PC-3 (cell line): ENCODE data around the gene HES2. TPM values are rescaled to one million over a fixed set of nuclear protein-coding genes. Genes with fewer than 3 reads are reported as not detected.
"Not testable (repeated sequence)": the region's sequence is repeated elsewhere in the genome, so short reads cannot be mapped to it uniquely, and the experiment has no call there.

Source experiments
- ATAC-seq: fragments of 200-7000 bp; cut with Tn5 transposase; 2 replicates; pipeline ENCODE4 v1.9.1; 2020; ENCODE audit warnings: mild to moderate bottlenecking, moderate library complexity
- BruUV-seq: library from RNA; stranded (reverse); fragments of 400-500 nt; replicated peaks from 2 replicates; lab custom pipeline; 2021; lab: Mats Ljungman, UMichigan
- CTCF ChIA-PET: fragments of 300-600 bp; sonication (Branson Sonifier 250); formaldehyde crosslinking; loops from one replicate; lab custom pipeline; 2022; ENCODE audit warnings: antibody characterized with exemption; lab: Charles Lee
- POLR2A ChIA-PET: fragments of 300-600 bp; sonication (Branson Sonifier 250); formaldehyde crosslinking; loops from one replicate; lab custom pipeline; 2022; ENCODE audit warnings: antibody characterized with exemption; ENCODE audit not compliant: unreplicated experiment; lab: Charles Lee
- DNase-seq: peaks from one replicate; pipeline ENCODE4 v3.0.0-alpha.2; 2015
- H2AFZ ChIP-seq: fragments of 300-600 bp; sonication (generic); 2 replicates; pipeline ENCODE4 v1.6.0; 2016; ENCODE audit warnings: antibody characterized with exemption, low read length
- H3F3A ChIP-seq: fragments of 300-600 bp; sonication (generic); one replicate; pipeline ENCODE4 v1.6.0; 2017; ENCODE audit warnings: antibody characterized with exemption, low read length, control low read depth, mild to moderate bottlenecking; ENCODE audit not compliant: unreplicated experiment
- H3K27ac ChIP-seq: fragments of 300-600 bp; sonication (generic); 2 replicates; pipeline ENCODE4 v1.5.1; 2016; ENCODE audit warnings: mild to moderate bottlenecking, low read length
- H3K27me3 ChIP-seq: fragments of 300-600 bp; sonication (generic); 2 replicates; pipeline ENCODE4 v1.6.1; 2016; ENCODE audit warnings: low read length, mixed read lengths
- H3K36me3 ChIP-seq: fragments of 300-600 bp; sonication (generic); 2 replicates; pipeline ENCODE4 v1.6.1; 2016; ENCODE audit warnings: low read depth, mixed run types, low read length, mixed read lengths
- H3K4me1 ChIP-seq: fragments of 300-600 bp; sonication (generic); 2 replicates; pipeline ENCODE4 v1.5.1; 2016; ENCODE audit warnings: low read length; ENCODE audit not compliant: insufficient read depth
- H3K4me2 ChIP-seq: fragments of 300-600 bp; sonication (generic); 2 replicates; pipeline ENCODE4 v1.6.0; 2016; ENCODE audit warnings: low read length
- H3K4me3 ChIP-seq: fragments of 300-600 bp; sonication (generic); 2 replicates; pipeline ENCODE4 v1.5.1; 2016; ENCODE audit warnings: mild to moderate bottlenecking, low read length, mixed read lengths
- H3K79me2 ChIP-seq: fragments of 300-600 bp; sonication (generic); 2 replicates; pipeline ENCODE4 v1.6.1; 2017; ENCODE audit warnings: low read length, mixed read lengths
- H3K9ac ChIP-seq: fragments of 300-600 bp; sonication (generic); 2 replicates; pipeline ENCODE4 v1.6.0; 2016; ENCODE audit warnings: mild to moderate bottlenecking, low read length
- H3K9me2 ChIP-seq: fragments of 300-600 bp; sonication (generic); replicated peaks from 2 replicates; pipeline ENCODE4 v1.6.1; 2016; ENCODE audit warnings: mixed run types, low read length, mixed read lengths
- H3K9me3 ChIP-seq: fragments of 300-600 bp; sonication (generic); 2 replicates; pipeline ENCODE4 v1.6.1; 2016; ENCODE audit warnings: low read length, mixed read lengths
- H4K20me1 ChIP-seq: fragments of 300-600 bp; sonication (generic); 2 replicates; pipeline ENCODE4 v1.6.1; 2016; ENCODE audit warnings: low read length, mixed read lengths
- CTCF ChIP-seq: fragments of 300-600 bp; sonication (generic); conservative IDR thresholded peaks from 2 replicates; pipeline ENCODE4 v1.5.1; 2017; ENCODE audit warnings: antibody characterized with exemption, low read depth, mild to moderate bottlenecking, low read length
- EZH2 ChIP-seq: fragments of 300-600 bp; sonication (generic); IDR thresholded peaks from one replicate; pipeline ENCODE4 v1.6.1; 2017; ENCODE audit warnings: antibody characterized with exemption, mild to moderate bottlenecking, low read length; ENCODE audit not compliant: unreplicated experiment
- EZH2phosphoT487 ChIP-seq: fragments of 300-600 bp; sonication (generic); IDR thresholded peaks from 2 replicates; pipeline ENCODE4 v1.6.1; 2018; ENCODE audit warnings: mild to moderate bottlenecking, antibody characterized with exemption, low read length, borderline replicate concordance
- intact Hi-C: fragments of 100-400 bp; cut with micrococcal nuclease; formaldehyde crosslinking; loops from 2 replicates; pipeline ENCODE4 v1.9.0; 2023
- total RNA-seq: library from RNA; depleted of rRNA; stranded (reverse); fragments of >200 nt; gene quantifications from 2 replicates; pipeline ENCODE4 v1.2.3, GENCODE V29; 2014

HES2 gene
- total RNA-seq, 1 experiment from 2014 or later = 42.9 TPM

- H3K4me3 ChIP-seq = peak overlapping the region; percentile 60; the same call in 1 of the 2 replicates
- no peaks in the 10 kb centered on the region for H3K9me3 ChIP-seq
- H3K4me1 ChIP-seq = peaks cover 9% of the 10 kb centered on the region
- ChIA-PET CTCF (interaction anchor here (0.5 to 0.6 kb wide), 2 partner anchors 16 to 60 kb away, joined by 3 to 15 read pairs; no protein-coding TSS in a partner anchor), POLR2A (no interaction called here)
- intact Hi-C loops = no loop called here
- no peaks in the 10 kb centered on the region for H3K79me2 ChIP-seq
- no peak overlapping the region; the same call in 1 of the 2 replicates for H2AFZ ChIP-seq
- ATAC-seq (no peak), DNase-seq (no peak)
- H3K36me3 ChIP-seq = no peaks in the 10 kb centered on the region
- no peaks in the 10 kb centered on the region for H3F3A ChIP-seq
- peak overlapping the region; percentile 82 for H3K4me2 ChIP-seq
- no TSS peak for BruUV-seq
- peaks cover 16% of the 10 kb centered on the region for H3K27me3 ChIP-seq
- no peak overlapping the region for H3K27ac ChIP-seq
- H3K9ac ChIP-seq = no peak overlapping the region
- no peaks in the 10 kb centered on the region for H4K20me1 ChIP-seq
- TF ChIP-seq EZH2 (no peak), EZH2phosphoT487 (no peak), CTCF (no peak)
- H3K9me2 ChIP-seq = no peaks in the 10 kb centered on the region
Measured at GRCh38 chr1:6446665-6447015, 26.9 kb upstream of the HES2 start.

GRCh38 chr1:6445929-6446328 lies 26.2 kb upstream of the HES2 start:
- H3F3A ChIP-seq, H3K4me1 ChIP-seq, BruUV-seq, H3K4me3 ChIP-seq, H3K9ac ChIP-seq, H3K4me2 ChIP-seq, CTCF ChIA-PET, H3K36me3 ChIP-seq, DNase-seq, intact Hi-C loops, H3K9me3 ChIP-seq, POLR2A ChIA-PET, H3K79me2 ChIP-seq, H4K20me1 ChIP-seq, H3K27ac ChIP-seq, H2AFZ ChIP-seq, H3K9me2 ChIP-seq, ATAC-seq: not testable (repeated sequence)
- H3K27me3 ChIP-seq = peaks cover 16% of the 10 kb centered on the region

GRCh38 chr1:6445062-6445763 lies 25.5 kb upstream of the HES2 start:
- no peaks in the 10 kb centered on the region for H3K9me3 ChIP-seq
- H3K79me2 ChIP-seq = no peaks in the 10 kb centered on the region
- H2AFZ ChIP-seq = no peak overlapping the region
- ATAC-seq (peak; percentile 56), DNase-seq (peak; percentile 73)
- TF ChIP-seq EZH2phosphoT487 = no peak
- TF ChIP-seq CTCF = peak; percentile 80
- no peak overlapping the region for H3K4me2 ChIP-seq
- H3K4me3 ChIP-seq = no peak overlapping the region
- no peaks in the 10 kb centered on the region for H3F3A ChIP-seq
- no peaks in the 10 kb centered on the region for H4K20me1 ChIP-seq
- H3K36me3 ChIP-seq = no peaks in the 10 kb centered on the region
- no peak overlapping the region for H3K27ac ChIP-seq
- ChIA-PET POLR2A (no interaction called here), CTCF (no interaction called here)
- BruUV-seq = no TSS peak
- peaks cover 16% of the 10 kb centered on the region for H3K27me3 ChIP-seq
- H3K4me1 ChIP-seq = peaks cover 9% of the 10 kb centered on the region
- intact Hi-C loops = no loop called here
- H3K9ac ChIP-seq = no peak overlapping the region
- no peaks in the 10 kb centered on the region for H3K9me2 ChIP-seq
